DND-41 (cell line): ENCODE data around the gene DEPDC4.

Experiments used
- ATAC-seq: fragments of 200-7000 bp; cut with Tn5 transposase; 3 replicates; pipeline ENCODE4 v1.9.1; 2021; ENCODE audit warnings: low read depth; ENCODE audit not compliant: insufficient read depth
- DNase-seq: peaks from one replicate; pipeline ENCODE4 v3.0.0-alpha.2; 2020
- H2AFZ ChIP-seq: 2 replicates; pipeline ENCODE4 v1.6.0; 2012; ENCODE audit warnings: low read depth, low read length
- H3K27ac ChIP-seq: 2 replicates; pipeline ENCODE4 v1.5.1; 2012; ENCODE audit warnings: low read length, inconsistent platforms
- H3K27me3 ChIP-seq: fragments of 200-600 bp; sonication (generic); 2 replicates; pipeline ENCODE4 v1.6.0; 2012; ENCODE audit warnings: low read length, mild to moderate bottlenecking, inconsistent platforms; ENCODE audit not compliant: insufficient read depth, poor library complexity
- H3K36me3 ChIP-seq: 2 replicates; pipeline ENCODE4 v1.5.1; 2012; ENCODE audit warnings: low read length, inconsistent platforms; ENCODE audit not compliant: insufficient read depth
- H3K4me1 ChIP-seq: 2 replicates; pipeline ENCODE4 v1.5.1; 2012; ENCODE audit warnings: mild to moderate bottlenecking, low read length; ENCODE audit not compliant: insufficient read depth
- H3K4me2 ChIP-seq: 2 replicates; pipeline ENCODE4 v1.6.0; 2012; ENCODE audit warnings: mild to moderate bottlenecking, moderate library complexity, low read length, inconsistent platforms; ENCODE audit not compliant: insufficient read depth
- H3K4me3 ChIP-seq, 2 experiments: fragments of 200-600 bp in 1 of 2; shearing (Covaris generic) in 1 of 2; 2 replicates each; pipeline ENCODE4 v1.5.1; 2012 to 2016; ENCODE audit warnings: inconsistent platforms in 2 of 2, low read length in 2 of 2, mild to moderate bottlenecking in 2 of 2, low read depth in 1 of 2, moderate library complexity in 1 of 2
- H3K79me2 ChIP-seq: 2 replicates; pipeline ENCODE4 v1.6.0; 2012; ENCODE audit warnings: low read length, inconsistent platforms; ENCODE audit not compliant: insufficient read depth
- H3K9ac ChIP-seq: 2 replicates; pipeline ENCODE4 v1.6.0; 2012; ENCODE audit warnings: low read depth, mild to moderate bottlenecking, inconsistent platforms, low read length, moderate library complexity
- H3K9me3 ChIP-seq: 2 replicates; pipeline ENCODE4 v1.5.1; 2012; ENCODE audit warnings: low read length, moderate library complexity, mild to moderate bottlenecking, inconsistent platforms; ENCODE audit not compliant: insufficient read depth, severe bottlenecking
- H4K20me1 ChIP-seq: 2 replicates; pipeline ENCODE4 v1.6.0; 2012; ENCODE audit warnings: low read length; ENCODE audit not compliant: insufficient read depth
- CTCF ChIP-seq: IDR thresholded peaks from 2 replicates; pipeline ENCODE4 v1.5.1; 2012; ENCODE audit warnings: borderline replicate concordance, low read length, moderate library complexity, mild to moderate bottlenecking; ENCODE audit not compliant: poor library complexity, severe bottlenecking; ENCODE audit errors: extremely low read depth
- EZH2 ChIP-seq: IDR thresholded peaks from 3 replicates; pipeline ENCODE4 v1.6.1; 2012; ENCODE audit warnings: borderline replicate concordance, low read depth, mild to moderate bottlenecking, moderate library complexity, low read length, inconsistent platforms; ENCODE audit not compliant: severe bottlenecking

DEPDC4 gene

GRCh38 chr12:100258127-100258526, 8.8 kb downstream of the DEPDC4 start:
- H3K36me3 ChIP-seq: no peaks in the 10 kb centered on the region
- no peak overlapping the region for H3K4me2 ChIP-seq
- no peak overlapping the region for H2AFZ ChIP-seq
- H3K4me3 ChIP-seq: no peak overlapping the region
- no peak overlapping the region for H3K27ac ChIP-seq
- H3K79me2 ChIP-seq: no peaks in the 10 kb centered on the region
- no peaks in the 10 kb centered on the region for H3K9me3 ChIP-seq
- no peak for TF ChIP-seq EZH2
- no peak for TF ChIP-seq CTCF
- H4K20me1 ChIP-seq: no peaks in the 10 kb centered on the region
- H3K4me1 ChIP-seq: no peaks in the 10 kb centered on the region
- H3K9ac ChIP-seq: no peak overlapping the region
- H3K27me3 ChIP-seq: no peaks in the 10 kb centered on the region
- DNase-seq (no peak), ATAC-seq (no peak)

GRCh38 chr12:100254876-100255275, 12.0 kb downstream of the DEPDC4 start:
- DNase-seq (no peak), ATAC-seq (no peak)
- H3K9me3 ChIP-seq: no peaks in the 10 kb centered on the region
- H2AFZ ChIP-seq: no peak overlapping the region
- H3K9ac ChIP-seq: no peak overlapping the region
- no peak overlapping the region for H3K4me3 ChIP-seq
- TF ChIP-seq EZH2 (no peak), CTCF (no peak)
- H3K4me1 ChIP-seq: no peaks in the 10 kb centered on the region
- no peaks in the 10 kb centered on the region for H3K27me3 ChIP-seq
- no peak overlapping the region for H3K27ac ChIP-seq
- H4K20me1 ChIP-seq: no peaks in the 10 kb centered on the region
- no peaks in the 10 kb centered on the region for H3K79me2 ChIP-seq
- no peak overlapping the region for H3K4me2 ChIP-seq
- H3K36me3 ChIP-seq: no peaks in the 10 kb centered on the region

- Histone ChIP-seq H3K9ac (no peak overlapping the region), H3K27me3 (no peaks in the 10 kb centered on the region), H3K4me1 (no peaks in the 10 kb centered on the region), H3K27ac (no peak overlapping the region), H3K4me3 (no peak overlapping the region), H3K36me3 (no peaks in the 10 kb centered on the region), H4K20me1 (no peaks in the 10 kb centered on the region), H3K9me3 (no peaks in the 10 kb centered on the region), H3K4me2 (no peak overlapping the region), H3K79me2 (no peaks in the 10 kb centered on the region), H2AFZ (no peak overlapping the region)
- TF ChIP-seq EZH2: no peak
- ATAC-seq (no peak), DNase-seq (no peak)
Observed at GRCh38 chr12:100253437-100253836, 13.4 kb downstream of the DEPDC4 start.

GRCh38 chr12:100251917-100252316, 15.0 kb downstream of the DEPDC4 start:
- TF ChIP-seq EZH2: no peak
- TF ChIP-seq CTCF: no peak
- Histone ChIP-seq H3K79me2 (no peaks in the 10 kb centered on the region), H3K27ac (no peak overlapping the region), H3K36me3 (no peaks in the 10 kb centered on the region), H3K4me2 (no peak overlapping the region), H3K9me3 (no peaks in the 10 kb centered on the region), H3K27me3 (no peaks in the 10 kb centered on the region), H4K20me1 (no peaks in the 10 kb centered on the region), H2AFZ (no peak overlapping the region), H3K4me3 (no peak overlapping the region), H3K9ac (no peak overlapping the region), H3K4me1 (no peaks in the 10 kb centered on the region)
- DNase-seq (no peak), ATAC-seq (no peak)
